PC-9 (cell line): ENCODE data around the gene CCL15. TPM values are rescaled to one million over a fixed set of nuclear protein-coding genes. Genes with fewer than 3 reads are reported as not detected.

Source experiments
- BruUV-seq: library from RNA; stranded (reverse); fragments of 400-500 nt; replicated peaks from 2 replicates; lab custom pipeline; 2021; lab: Mats Ljungman, UMichigan
- CTCF ChIA-PET: fragments of 300-600 bp; sonication (Branson Sonifier 250); formaldehyde crosslinking; loops from one replicate; lab custom pipeline; 2022; ENCODE audit warnings: antibody characterized with exemption; lab: Charles Lee
- POLR2A ChIA-PET: fragments of 300-600 bp; sonication (Branson Sonifier 250); formaldehyde crosslinking; loops from one replicate; lab custom pipeline; 2022; ENCODE audit warnings: antibody characterized with exemption; ENCODE audit not compliant: unreplicated experiment; lab: Charles Lee
- DNase-seq, 2 experiments: peaks; one replicate each; pipeline versions ENCODE4 v3.0.0 to v3.0.0-alpha.2; 2015 to 2022; ENCODE audit warnings: mixed read lengths in 1 of 2
- H2AFZ ChIP-seq: fragments of 200-600 bp; sonication (generic); 2 replicates; pipeline ENCODE4 v1.8.1; 2017; ENCODE audit warnings: antibody characterized with exemption
- H3F3A ChIP-seq: fragments of 200-600 bp; sonication (generic); 2 replicates; pipeline ENCODE4 v1.8.1; 2017; ENCODE audit warnings: antibody characterized with exemption, mild to moderate bottlenecking, low read depth; ENCODE audit not compliant: insufficient read depth
- H3K27ac ChIP-seq: fragments of 200-600 bp; sonication (generic); 2 replicates; pipeline ENCODE4 v1.6.1; 2016; ENCODE audit warnings: mixed run types
- H3K27me3 ChIP-seq: fragments of 200-600 bp; sonication (generic); 2 replicates; pipeline ENCODE4 v1.6.1; 2016; ENCODE audit warnings: low read depth, mixed run types; ENCODE audit not compliant: insufficient read depth
- H3K36me3 ChIP-seq: fragments of 200-600 bp; sonication (generic); 2 replicates; pipeline ENCODE4 v1.6.1; 2016; ENCODE audit warnings: low read depth, mixed run types
- H3K4me1 ChIP-seq: fragments of 200-600 bp; sonication (generic); replicated peaks from 2 replicates; pipeline ENCODE4 v1.6.1; 2016; ENCODE audit warnings: mixed run types; ENCODE audit not compliant: insufficient read depth
- H3K4me2 ChIP-seq: fragments of 200-600 bp; sonication (generic); 2 replicates; pipeline ENCODE4 v1.6.1; 2017; ENCODE audit warnings: mixed run types
- H3K4me3 ChIP-seq: fragments of 200-600 bp; sonication (generic); 2 replicates; pipeline ENCODE4 v1.6.1; 2016; ENCODE audit warnings: mixed run types
- H3K79me2 ChIP-seq: fragments of 200-600 bp; sonication (generic); 2 replicates; pipeline ENCODE4 v1.6.1; 2017; ENCODE audit warnings: low read depth, mixed run types
- H3K9me2 ChIP-seq: fragments of 200-600 bp; sonication (generic); 2 replicates; pipeline ENCODE4 v1.8.1; 2017; ENCODE audit warnings: mild to moderate bottlenecking; ENCODE audit not compliant: insufficient read depth
- H3K9me3 ChIP-seq: fragments of 200-600 bp; sonication (generic); 2 replicates; pipeline ENCODE4 v1.8.1; 2016; ENCODE audit warnings: low read depth; ENCODE audit not compliant: insufficient read depth
- H4K20me1 ChIP-seq: fragments of 200-600 bp; sonication (generic); 2 replicates; pipeline ENCODE4 v1.8.1; 2017; ENCODE audit not compliant: insufficient read depth
- EZH2 ChIP-seq: fragments of 200-600 bp; sonication (generic); IDR thresholded peaks from 2 replicates; pipeline ENCODE4 v1.8.0; 2017; ENCODE audit warnings: antibody characterized with exemption, low read depth
- intact Hi-C: fragments of 100-400 bp; cut with micrococcal nuclease; formaldehyde crosslinking; loops from one replicate; pipeline ENCODE4 v1.10.0; 2022; ENCODE audit not compliant: unreplicated experiment
- total RNA-seq: library from RNA; stranded (reverse); gene quantifications from 2 replicates; pipeline ENCODE4 v1.2.3, GENCODE V29; 2021
- TF ChIP-seq, protein P1 (sequence below): fragments of 200-600 bp; sonication (generic); conservative IDR thresholded peaks from 2 replicates; pipeline ENCODE4 v1.6.1; 2017; ENCODE audit warnings: mixed run types, antibody characterized with exemption, mild to moderate bottlenecking, moderate library complexity

CCL15 gene
- total RNA-seq, 1 experiment from 2014 or later: not detected

DNA sequence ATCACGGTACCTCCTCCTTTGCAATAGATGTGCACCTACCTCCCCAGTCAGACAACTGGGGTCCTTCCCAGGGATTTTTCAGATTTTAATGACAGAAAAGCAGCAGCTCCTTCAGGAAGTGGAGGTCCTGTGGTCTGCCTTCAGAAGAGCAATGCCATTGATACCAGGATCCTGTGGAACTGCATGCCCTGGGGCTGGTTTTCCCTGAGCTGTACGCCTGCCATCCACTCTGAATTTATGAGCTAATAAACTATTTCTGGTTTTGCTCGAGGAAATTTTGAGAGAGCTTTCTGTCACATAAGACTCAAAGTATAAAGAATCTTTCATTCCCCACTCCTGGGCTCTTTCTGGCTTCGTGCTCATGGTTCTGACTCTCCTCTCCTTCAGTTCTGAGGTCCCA, 26.4 kb upstream of the CCL15 start:
- Histone ChIP-seq H3K4me2 (no peak overlapping the region), H3K4me3 (no peak overlapping the region), H3K27ac (no peak overlapping the region), H3K9me2 (no peaks in the 10 kb centered on the region), H3K27me3 (peaks cover 68% of the 10 kb centered on the region), H3F3A (no peaks in the 10 kb centered on the region), H3K36me3 (no peaks in the 10 kb centered on the region), H3K79me2 (no peaks in the 10 kb centered on the region), H3K9me3 (no peaks in the 10 kb centered on the region), H3K4me1 (no peaks in the 10 kb centered on the region), H4K20me1 (no peaks in the 10 kb centered on the region), H2AFZ (no peak overlapping the region)
- no peak for DNase-seq
- POLR2A ChIA-PET: no interaction called here
- TF ChIP-seq, protein P1, sequence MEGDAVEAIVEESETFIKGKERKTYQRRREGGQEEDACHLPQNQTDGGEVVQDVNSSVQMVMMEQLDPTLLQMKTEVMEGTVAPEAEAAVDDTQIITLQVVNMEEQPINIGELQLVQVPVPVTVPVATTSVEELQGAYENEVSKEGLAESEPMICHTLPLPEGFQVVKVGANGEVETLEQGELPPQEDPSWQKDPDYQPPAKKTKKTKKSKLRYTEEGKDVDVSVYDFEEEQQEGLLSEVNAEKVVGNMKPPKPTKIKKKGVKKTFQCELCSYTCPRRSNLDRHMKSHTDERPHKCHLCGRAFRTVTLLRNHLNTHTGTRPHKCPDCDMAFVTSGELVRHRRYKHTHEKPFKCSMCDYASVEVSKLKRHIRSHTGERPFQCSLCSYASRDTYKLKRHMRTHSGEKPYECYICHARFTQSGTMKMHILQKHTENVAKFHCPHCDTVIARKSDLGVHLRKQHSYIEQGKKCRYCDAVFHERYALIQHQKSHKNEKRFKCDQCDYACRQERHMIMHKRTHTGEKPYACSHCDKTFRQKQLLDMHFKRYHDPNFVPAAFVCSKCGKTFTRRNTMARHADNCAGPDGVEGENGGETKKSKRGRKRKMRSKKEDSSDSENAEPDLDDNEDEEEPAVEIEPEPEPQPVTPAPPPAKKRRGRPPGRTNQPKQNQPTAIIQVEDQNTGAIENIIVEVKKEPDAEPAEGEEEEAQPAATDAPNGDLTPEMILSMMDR: no peak
- TF ChIP-seq EZH2: no peak
- BruUV-seq: no TSS peak
- CTCF ChIA-PET: no interaction called here
- intact Hi-C loops: no loop called here

DNA sequence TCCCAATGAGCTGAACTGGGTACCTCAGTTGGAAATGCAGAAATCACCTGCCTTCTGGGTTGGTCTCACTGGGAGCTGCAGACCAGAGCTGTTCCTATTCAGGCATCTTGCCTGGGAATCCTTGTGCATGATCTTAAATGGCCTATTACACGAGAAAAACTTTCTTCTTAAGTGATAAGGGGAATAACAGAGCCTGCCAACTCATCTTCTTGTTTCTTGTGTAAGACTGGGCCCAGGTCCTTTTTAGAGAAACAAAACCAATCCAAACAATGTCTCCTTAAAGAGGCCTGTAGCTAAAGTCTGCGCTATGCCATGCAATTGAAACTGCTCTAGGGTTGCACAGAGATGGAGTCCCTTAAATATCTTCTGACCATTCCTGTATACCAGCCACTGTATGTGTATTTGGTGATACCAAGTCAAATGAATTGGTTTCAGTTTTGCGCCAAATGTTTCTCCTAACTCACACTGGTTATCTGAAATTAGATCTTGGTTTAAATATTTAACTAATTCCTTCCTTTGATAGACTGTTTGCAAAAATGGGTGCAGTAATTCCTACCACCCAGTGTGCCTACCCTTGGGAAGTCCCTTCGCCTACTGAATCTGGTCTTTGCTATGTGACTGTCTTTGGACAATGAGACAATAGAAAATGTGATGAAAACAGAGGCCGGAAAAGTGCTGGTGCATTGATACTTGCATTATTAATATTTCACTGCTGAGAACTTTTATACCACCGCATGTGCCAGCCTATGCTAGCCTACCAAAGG, 22.9 kb upstream of the CCL15 start:
- no peaks in the 10 kb centered on the region for H3K9me3 ChIP-seq
- ChIA-PET POLR2A (interaction anchor here (0.6 kb wide), 1 partner anchor 217 kb away, joined by 3 read pairs; no protein-coding TSS in a partner anchor), CTCF (no interaction called here)
- no peaks in the 10 kb centered on the region for H4K20me1 ChIP-seq
- H3F3A ChIP-seq: no peaks in the 10 kb centered on the region
- TF ChIP-seq, protein P1: no peak
- TF ChIP-seq EZH2: no peak
- H3K9me2 ChIP-seq: no peaks in the 10 kb centered on the region
- no peak overlapping the region for H3K4me2 ChIP-seq
- no TSS peak for BruUV-seq
- H3K4me3 ChIP-seq: no peak overlapping the region
- intact Hi-C loops: no loop called here
- H2AFZ ChIP-seq: no peak overlapping the region
- no peaks in the 10 kb centered on the region for H3K36me3 ChIP-seq
- no peaks in the 10 kb centered on the region for H3K4me1 ChIP-seq
- H3K79me2 ChIP-seq: no peaks in the 10 kb centered on the region
- no peak for DNase-seq
- no peak overlapping the region for H3K27ac ChIP-seq
- peaks cover 88% of the 10 kb centered on the region for H3K27me3 ChIP-seq

DNA sequence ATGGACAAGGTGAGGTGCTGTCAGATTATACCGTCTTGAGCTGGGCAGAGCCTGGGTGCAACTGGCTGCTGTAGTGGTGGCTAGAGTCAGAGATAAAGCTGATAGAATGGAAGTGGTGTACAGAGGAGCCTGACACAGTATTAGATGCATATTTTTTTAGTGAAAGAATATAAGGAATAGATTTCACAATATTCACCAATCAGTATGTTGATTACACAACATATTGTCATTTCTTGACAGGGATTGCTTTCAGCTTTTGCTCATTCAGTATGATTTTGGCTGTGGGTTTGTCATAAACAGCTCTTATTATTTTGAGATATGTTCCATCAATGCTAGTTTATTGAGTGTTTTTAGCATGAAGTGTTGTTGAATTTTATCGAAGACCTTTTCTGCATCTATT, 18.1 kb upstream of the CCL15 start:
- POLR2A ChIA-PET: no interaction called here
- no peaks in the 10 kb centered on the region for H3K4me1 ChIP-seq

More for the DNA sequence above, 18.1 kb upstream of the CCL15 start:
- CTCF ChIA-PET: no interaction called here
- Histone ChIP-seq H4K20me1 (no peaks in the 10 kb centered on the region), H2AFZ (no peak overlapping the region), H3K36me3 (no peaks in the 10 kb centered on the region), H3K79me2 (no peaks in the 10 kb centered on the region), H3K9me3 (no peaks in the 10 kb centered on the region), H3K27ac (no peak overlapping the region), H3F3A (no peaks in the 10 kb centered on the region), H3K27me3 (peaks cover 76% of the 10 kb centered on the region), H3K9me2 (no peaks in the 10 kb centered on the region), H3K4me3 (no peak overlapping the region), H3K4me2 (no peak overlapping the region)
- no peak for DNase-seq
- intact Hi-C loops: no loop called here
- no peak for TF ChIP-seq EZH2
- TF ChIP-seq, protein P1: no peak
- BruUV-seq: no TSS peak
